ENCODE results near the gene SLC9A3.

DNA sequence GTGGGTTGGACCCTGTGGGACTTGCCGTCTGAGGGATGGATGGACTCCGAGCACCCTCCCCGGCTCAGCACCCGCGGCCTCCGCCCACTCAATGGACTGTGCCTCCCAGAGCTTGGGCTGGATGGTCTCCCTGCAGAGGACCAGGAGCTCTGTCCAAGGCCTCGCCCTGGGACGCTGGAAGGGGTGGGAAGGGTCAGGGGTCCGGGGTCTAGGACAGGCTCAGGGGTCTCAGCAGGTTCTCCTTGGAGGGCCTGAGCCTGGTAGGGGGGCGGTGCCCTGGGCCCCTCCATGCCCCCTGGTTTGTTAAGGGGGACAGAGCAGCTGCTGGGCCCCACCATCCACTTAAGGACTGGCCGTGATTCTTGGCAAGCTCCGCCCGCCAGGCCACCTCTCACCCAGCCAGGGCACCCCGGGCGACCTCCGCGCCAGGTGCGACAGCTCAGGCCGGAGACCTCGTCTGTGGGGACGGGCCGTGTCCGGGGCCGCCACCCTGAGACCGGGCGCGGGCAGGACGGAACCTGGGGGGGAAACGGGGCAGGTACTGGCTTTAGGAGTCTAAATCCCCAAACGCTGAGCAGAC lies 52.1 kb downstream of the SLC9A3 start:
- TF ChIP-seq ZFX (IDR thresholded peaks at IDR 0.05): no peak
- TF ChIP-seq POLR2A (IDR thresholded peaks at IDR 0.05; ENCODE audit: borderline replicate concordance, extremely low read depth, insufficient read depth, insufficient read length): no peak
- no peak for TF ChIP-seq ZNF274 (IDR thresholded peaks at IDR 0.05; ENCODE audit: low read depth, low read length)
- no peak for TF ChIP-seq EZH2 (IDR thresholded peaks at IDR 0.05)
- TF ChIP-seq, protein P1, sequence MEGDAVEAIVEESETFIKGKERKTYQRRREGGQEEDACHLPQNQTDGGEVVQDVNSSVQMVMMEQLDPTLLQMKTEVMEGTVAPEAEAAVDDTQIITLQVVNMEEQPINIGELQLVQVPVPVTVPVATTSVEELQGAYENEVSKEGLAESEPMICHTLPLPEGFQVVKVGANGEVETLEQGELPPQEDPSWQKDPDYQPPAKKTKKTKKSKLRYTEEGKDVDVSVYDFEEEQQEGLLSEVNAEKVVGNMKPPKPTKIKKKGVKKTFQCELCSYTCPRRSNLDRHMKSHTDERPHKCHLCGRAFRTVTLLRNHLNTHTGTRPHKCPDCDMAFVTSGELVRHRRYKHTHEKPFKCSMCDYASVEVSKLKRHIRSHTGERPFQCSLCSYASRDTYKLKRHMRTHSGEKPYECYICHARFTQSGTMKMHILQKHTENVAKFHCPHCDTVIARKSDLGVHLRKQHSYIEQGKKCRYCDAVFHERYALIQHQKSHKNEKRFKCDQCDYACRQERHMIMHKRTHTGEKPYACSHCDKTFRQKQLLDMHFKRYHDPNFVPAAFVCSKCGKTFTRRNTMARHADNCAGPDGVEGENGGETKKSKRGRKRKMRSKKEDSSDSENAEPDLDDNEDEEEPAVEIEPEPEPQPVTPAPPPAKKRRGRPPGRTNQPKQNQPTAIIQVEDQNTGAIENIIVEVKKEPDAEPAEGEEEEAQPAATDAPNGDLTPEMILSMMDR (IDR thresholded peaks at IDR 0.05 in 2 of 3, conservative IDR thresholded peaks at IDR 0.05 in 1 of 3; ENCODE audit: borderline replicate concordance in 1 of 3, insufficient read depth in 1 of 3, low read depth in 2 of 3, low read length in 2 of 3): no peak
- TF ChIP-seq YY1 (IDR thresholded peaks at IDR 0.05; ENCODE audit: extremely low read depth, insufficient replicate concordance, low read depth, low read length): no peak
- TF ChIP-seq FOSL1 (IDR thresholded peaks at IDR 0.05; ENCODE audit: low read depth): no peak
- TF ChIP-seq EZH2phosphoT487 (IDR thresholded peaks at IDR 0.05; ENCODE audit: borderline replicate concordance): no peak
- no peak for TF ChIP-seq SIN3A (IDR thresholded peaks at IDR 0.05; ENCODE audit: low read depth)
- no peak for TF ChIP-seq CEBPB (IDR thresholded peaks at IDR 0.05; ENCODE audit: low read depth)
- no peak for TF ChIP-seq POLR2AphosphoS5 (IDR thresholded peaks at IDR 0.05; ENCODE audit: low read depth, low read length)
